Breast epithelium (tissue), 3 donors: ENCODE measurements around the gene GPATCH3.

ENCODE experiments used
- POLR2A ChIP-seq: fragments of 450-650 bp; IDR thresholded peaks from one replicate; pipeline ENCODE4 v1.6.1; 2016; ENCODE audit warnings: antibody characterized with exemption, mild to moderate bottlenecking, moderate library complexity
- POLR2AphosphoS5 ChIP-seq, 3 donors: sonication (generic); formaldehyde crosslinking; IDR thresholded peaks; one replicate each; pipeline ENCODE4 v1.6.1; 2017; ENCODE audit warnings: antibody characterized with exemption in 3 of 3
- TF ChIP-seq, protein P1 (sequence below), 3 donors: fragments of 450-650 bp; IDR thresholded peaks; one replicate each; pipeline ENCODE4 v1.5.1; 2016 to 2017; ENCODE audit warnings: antibody characterized with exemption in 3 of 3, mild to moderate bottlenecking in 3 of 3, moderate library complexity in 3 of 3

- TF ChIP-seq, protein P1, sequence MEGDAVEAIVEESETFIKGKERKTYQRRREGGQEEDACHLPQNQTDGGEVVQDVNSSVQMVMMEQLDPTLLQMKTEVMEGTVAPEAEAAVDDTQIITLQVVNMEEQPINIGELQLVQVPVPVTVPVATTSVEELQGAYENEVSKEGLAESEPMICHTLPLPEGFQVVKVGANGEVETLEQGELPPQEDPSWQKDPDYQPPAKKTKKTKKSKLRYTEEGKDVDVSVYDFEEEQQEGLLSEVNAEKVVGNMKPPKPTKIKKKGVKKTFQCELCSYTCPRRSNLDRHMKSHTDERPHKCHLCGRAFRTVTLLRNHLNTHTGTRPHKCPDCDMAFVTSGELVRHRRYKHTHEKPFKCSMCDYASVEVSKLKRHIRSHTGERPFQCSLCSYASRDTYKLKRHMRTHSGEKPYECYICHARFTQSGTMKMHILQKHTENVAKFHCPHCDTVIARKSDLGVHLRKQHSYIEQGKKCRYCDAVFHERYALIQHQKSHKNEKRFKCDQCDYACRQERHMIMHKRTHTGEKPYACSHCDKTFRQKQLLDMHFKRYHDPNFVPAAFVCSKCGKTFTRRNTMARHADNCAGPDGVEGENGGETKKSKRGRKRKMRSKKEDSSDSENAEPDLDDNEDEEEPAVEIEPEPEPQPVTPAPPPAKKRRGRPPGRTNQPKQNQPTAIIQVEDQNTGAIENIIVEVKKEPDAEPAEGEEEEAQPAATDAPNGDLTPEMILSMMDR (IDR thresholded peaks at IDR 0.05), result no peak
- no peak for TF ChIP-seq POLR2A
- no peak for TF ChIP-seq POLR2AphosphoS5 (IDR thresholded peaks at IDR 0.05)
These were observed 22.6 kb upstream of the GPATCH3 start for GRCh38 chr1:26922901-26923300.
